Activated CD4-positive, alpha-beta T cell treated with anti-CD3 and anti-CD28 coated beads, Interleukin-2, amount 50 U/mL, for 24 hours (primary cell): ENCODE data around the gene GAS7.

ENCODE experiments used
- DNase-seq, 2 donors: peaks; one replicate each; pipeline ENCODE4 v3.0.0-alpha.2; 2020; ENCODE audit warnings: low read depth in 1 of 2, low spot score in 1 of 2

The GAS7 gene

GRCh38 chr17:10053782-10054540, 144.4 kb downstream of the GAS7 start:
- DNase-seq: no peak

GRCh38 chr17:10052106-10052813, 146.1 kb downstream of the GAS7 start:
- DNase-seq: no peak

DNA sequence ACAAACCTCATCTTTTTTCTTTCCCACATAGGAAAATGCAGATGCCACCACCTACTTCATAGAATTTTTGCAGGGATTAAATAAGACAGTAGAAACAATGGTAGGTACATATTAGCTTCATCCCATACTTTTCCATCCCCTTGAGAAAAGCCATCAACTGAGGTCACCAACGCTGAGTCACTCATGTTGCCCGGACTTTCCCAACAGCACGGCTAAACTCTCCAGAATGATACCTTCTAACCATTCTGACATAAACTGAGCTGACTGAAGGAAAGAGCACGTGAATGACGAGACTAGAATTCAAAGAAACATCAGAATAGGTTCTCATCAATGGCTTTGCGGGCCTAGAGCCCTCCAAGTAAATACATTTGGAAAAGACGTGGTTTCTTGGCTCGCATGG, 147.3 kb downstream of the GAS7 start:
- DNase-seq: no peak

DNA sequence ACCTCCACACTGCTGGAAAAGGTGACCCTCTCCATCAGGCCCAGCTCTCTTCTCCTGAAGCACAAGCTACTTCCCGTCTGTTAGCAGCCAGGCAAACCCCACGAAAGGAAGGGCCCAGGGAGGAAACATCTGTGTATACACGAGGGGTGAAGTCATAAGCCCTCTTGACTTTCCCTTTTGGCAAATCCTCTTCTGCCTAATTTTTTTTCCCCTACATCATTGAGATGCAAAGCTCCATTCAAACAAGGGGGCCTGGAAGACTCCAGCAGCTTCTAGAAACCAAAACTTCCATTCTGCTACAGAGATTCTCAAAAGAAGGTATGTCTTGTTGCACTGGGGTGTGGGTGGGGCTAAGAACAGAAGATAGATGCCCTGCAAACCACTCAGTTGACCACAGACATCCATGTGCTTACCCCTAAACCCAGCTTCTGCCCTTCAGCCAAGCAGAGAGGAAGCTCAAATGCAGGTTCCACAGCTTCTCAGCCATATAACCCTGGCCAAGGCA, 147.8 kb downstream of the GAS7 start:
- DNase-seq: no peak

- no peak for DNase-seq
Observed at GRCh38 chr17:10048629-10049350, 149.6 kb downstream of the GAS7 start.

GRCh38 chr17:10046786-10047785, 151.3 kb downstream of the GAS7 start:
- no peak for DNase-seq

- DNase-seq: no peak
Observed at GRCh38 chr17:10045871-10046658, 152.3 kb downstream of the GAS7 start.

DNA sequence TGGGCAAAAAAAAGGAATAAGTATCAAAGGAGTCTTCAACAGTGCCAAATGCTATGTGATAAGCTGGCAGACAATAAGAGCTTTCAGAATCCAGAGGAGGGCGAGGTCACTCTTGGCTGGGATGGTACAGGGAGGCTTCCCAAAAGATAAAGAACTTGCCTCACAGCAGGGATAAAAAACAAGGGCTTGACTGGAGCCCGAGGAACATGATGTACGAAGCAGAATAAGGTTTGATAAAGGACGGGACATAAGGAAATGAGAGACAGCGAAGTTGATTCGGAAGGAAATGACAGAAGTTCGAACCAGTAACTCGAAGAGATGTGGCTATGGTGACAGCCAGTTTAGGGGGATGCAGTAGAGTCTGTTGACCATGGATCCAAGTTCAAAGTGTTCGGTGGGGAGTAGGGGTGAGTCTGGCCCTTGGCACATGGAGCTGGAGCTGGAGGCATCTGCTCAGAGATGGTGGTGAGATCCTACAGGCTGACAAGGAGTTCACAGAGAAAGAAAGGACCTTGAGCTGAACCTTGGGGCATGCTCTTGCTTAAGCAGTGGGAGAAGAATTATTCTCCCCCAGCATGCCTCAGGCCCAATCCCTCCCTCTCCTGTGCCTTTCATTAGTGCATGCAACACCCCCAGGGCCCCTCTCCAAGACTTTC, 155.7 kb downstream of the GAS7 start:
- no peak for DNase-seq

DNA sequence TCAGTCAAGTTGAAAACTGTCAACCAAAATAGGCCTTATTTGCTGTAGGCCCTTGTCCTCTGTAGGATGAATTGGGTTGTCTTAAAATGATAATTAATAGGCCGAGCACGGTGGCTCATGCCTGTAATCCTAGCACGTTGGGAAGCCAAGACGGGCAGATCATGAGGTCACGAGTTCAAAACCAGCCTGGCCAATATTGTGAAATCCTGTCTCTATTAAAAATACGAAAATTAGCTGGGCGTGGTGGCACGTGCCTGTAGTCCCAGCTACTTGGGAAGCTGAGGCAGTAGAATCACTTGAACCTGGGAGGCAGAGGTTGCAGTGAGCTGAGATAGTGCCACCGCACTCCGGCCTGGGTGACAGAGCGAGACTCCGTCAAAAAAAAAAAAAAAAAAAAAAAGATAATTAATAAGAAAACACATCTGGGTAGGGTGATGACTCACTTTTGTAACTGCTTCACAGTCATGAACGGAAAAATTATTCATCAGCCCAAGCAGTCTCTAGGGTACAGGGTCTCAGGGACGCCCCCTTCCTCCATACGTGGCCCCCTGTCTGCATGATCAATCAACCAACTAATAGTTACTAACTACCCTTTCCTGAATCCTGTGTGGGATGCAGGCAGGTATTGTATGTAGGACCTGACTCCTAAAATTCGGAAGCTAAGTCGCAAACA, 156.4 kb downstream of the GAS7 start:
- no peak for DNase-seq

GRCh38 chr17:10041287-10041612, 157.2 kb downstream of the GAS7 start:
- DNase-seq: no peak

DNA sequence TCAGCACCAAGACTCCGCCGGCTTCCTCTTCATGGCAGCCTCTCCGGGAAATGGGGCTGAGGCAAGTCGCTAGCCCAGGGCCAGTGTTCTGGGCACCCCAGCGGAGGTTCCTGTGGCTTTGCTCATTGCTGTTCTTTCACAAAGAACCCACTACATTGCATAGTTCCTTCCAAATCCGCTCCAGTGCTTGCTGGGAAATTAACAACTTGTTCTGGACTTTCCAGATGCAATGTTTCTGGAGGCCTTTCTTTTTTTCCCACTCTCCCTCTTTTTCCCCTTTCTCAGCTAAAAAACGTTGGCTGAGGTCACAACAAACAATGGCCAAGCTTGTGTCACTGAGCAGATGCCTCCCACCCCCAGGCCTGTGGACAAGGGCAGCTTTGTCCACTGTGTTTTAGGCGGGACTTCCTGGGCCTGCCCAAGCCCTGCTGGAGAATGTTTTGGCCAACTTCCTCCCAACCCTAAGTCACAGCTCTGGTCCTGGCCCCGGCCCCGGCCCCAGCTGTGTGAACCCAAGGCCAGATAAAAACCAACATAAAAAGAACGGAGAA, 161.8 kb downstream of the GAS7 start:
- no peak for DNase-seq

DNA sequence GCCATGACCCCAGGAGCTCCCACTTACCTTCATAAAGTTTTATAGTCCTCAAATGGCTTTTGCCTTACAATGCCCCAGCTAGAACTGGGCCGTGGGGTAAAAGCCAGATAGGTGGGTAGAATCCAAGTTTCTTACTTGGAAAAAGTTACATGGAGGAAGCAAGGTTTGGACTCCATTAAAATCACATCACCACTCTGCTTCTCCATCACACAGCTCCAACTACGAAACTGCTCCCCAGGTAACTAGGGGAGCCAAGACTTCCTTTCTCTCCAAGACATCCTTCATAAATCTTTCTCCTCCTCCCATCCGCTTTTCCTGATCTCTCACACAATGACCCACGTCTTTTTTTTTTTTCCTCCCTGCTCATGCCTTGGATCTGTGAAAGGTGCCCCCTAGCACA, 162.5 kb downstream of the GAS7 start:
- DNase-seq: no peak

GRCh38 chr17:10034719-10035475, 163.5 kb downstream of the GAS7 start:
- DNase-seq: no peak

DNA sequence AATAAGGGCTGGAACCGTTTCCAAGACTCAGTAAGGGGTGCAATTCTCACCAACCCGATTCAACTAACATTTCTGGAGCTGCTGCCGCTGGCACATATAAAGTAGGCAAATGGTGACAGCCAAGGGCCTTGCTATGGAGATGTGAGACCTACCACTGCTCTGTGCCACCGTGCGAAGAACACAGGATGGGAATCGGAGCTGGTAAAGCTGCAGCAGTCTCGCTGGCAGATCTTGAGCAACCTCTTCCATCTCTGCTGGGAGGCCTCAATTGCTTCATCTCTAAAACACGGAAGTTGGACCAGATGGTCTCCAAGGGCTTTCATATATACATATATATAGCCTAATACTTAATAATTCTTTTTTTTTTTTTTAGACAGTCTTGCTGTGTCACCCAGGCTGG, 164.4 kb downstream of the GAS7 start:
- DNase-seq: no peak

DNA sequence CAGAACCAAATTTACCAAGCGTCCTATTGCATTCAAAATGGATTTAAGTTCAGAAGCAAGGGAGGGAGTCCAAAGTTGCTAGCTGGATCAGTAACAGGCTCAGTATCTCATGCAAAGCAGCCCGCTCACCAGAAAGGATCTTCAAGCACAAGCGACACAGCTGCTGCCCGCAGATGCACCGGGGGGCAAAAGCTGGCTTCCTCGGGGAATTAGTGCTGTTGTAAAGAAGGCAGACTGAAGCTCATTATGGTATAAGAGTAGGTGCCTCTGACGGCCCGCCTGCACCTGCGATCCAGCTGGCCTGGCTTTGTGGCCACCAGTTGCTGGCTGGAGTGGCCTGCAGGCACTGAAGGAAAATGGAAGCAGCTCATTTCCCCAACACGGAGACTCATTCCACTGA, 165.0 kb downstream of the GAS7 start:
- DNase-seq: no peak

DNA sequence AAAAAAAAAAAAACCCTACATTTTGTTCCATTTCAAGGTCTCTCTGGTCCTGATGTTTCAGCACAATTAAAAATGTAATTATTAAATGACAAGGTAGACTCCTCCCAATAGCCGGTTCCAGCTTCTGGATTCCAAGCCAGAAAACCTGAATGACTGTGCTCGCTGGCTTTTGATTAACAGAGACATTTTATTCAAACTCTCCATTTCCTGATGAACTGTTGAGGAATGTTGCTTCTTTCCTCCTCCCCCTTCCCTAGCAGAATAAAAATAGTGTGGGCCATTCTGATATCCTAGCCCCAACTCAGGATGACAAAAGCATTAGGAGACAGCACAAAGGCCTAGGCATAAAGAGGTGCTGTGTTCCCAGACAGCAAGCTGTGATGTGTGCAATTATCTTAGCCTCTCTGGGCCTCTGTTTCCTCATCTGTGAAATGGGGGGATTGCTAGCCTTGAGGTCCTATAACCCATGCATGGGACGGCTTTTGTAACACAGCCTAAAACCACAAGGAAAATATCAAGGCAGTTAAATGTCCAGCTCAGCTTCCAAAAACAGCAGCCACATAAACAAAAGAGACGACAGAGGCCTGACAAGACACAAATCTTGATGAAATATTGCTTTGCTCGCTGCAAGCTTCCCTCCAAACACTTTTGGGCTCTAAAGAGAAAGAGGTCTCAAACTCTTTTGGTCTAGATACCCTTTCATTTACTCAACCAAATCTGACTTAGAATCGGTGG, 166.1 kb downstream of the GAS7 start:
- no peak for DNase-seq

GRCh38 chr17:10031606-10032005, 166.8 kb downstream of the GAS7 start:
- DNase-seq: no peak
